GM06990 (cell line): Measurements from ENCODE around the gene CIB2.

Source experiments
- DNase-seq: peaks from one replicate; pipeline ENCODE4 v3.0.0-alpha.2; 2011; ENCODE audit not compliant: insufficient read length; ENCODE audit errors: extremely low read depth
- H3K27me3 ChIP-seq: replicated peaks from 2 replicates; pipeline ENCODE4 v1.6.0; 2011; ENCODE audit warnings: low read length; ENCODE audit not compliant: control insufficient read depth, insufficient read depth
- H3K36me3 ChIP-seq: 2 replicates; pipeline ENCODE4 v1.5.1; 2011; ENCODE audit warnings: low read length; ENCODE audit not compliant: control insufficient read depth, insufficient read depth
- H3K4me3 ChIP-seq: replicated peaks from 2 replicates; pipeline ENCODE4 v1.5.1; 2011; ENCODE audit warnings: low read depth, mild to moderate bottlenecking, control low read depth, low read length
- CTCF ChIP-seq: IDR thresholded peaks from 2 replicates; pipeline ENCODE4 v1.5.1; 2011; ENCODE audit warnings: low read length, control low read depth, mild to moderate bottlenecking, inconsistent platforms; ENCODE audit not compliant: insufficient read depth, poor library complexity, severe bottlenecking

CIB2 gene

GRCh38 chr15:78067328-78068228, 63.7 kb downstream of the CIB2 start:
- Histone ChIP-seq H3K4me3 (no peak overlapping the region), H3K27me3 (no peaks in the 10 kb centered on the region), H3K36me3 (no peaks in the 10 kb centered on the region)
- no peak for DNase-seq
- no peak for TF ChIP-seq CTCF

- DNase-seq = peak; percentile 56
- no peak for TF ChIP-seq CTCF
- H3K27me3 ChIP-seq = no peaks in the 10 kb centered on the region
- H3K36me3 ChIP-seq = no peaks in the 10 kb centered on the region
- peak overlapping the region; percentile 49 for H3K4me3 ChIP-seq
These were observed 65.0 kb downstream of the CIB2 start for GRCh38 chr15:78065973-78066946.

GRCh38 chr15:78065284-78065872, 65.9 kb downstream of the CIB2 start:
- H3K27me3 ChIP-seq = no peaks in the 10 kb centered on the region
- no peak for DNase-seq
- H3K36me3 ChIP-seq = no peaks in the 10 kb centered on the region
- no peak for TF ChIP-seq CTCF
- peak overlapping the region; percentile 49 for H3K4me3 ChIP-seq

GRCh38 chr15:78064544-78064943, 66.7 kb downstream of the CIB2 start:
- no peak for TF ChIP-seq CTCF
- no peak for DNase-seq
- Histone ChIP-seq H3K4me3 (no peak overlapping the region), H3K36me3 (no peaks in the 10 kb centered on the region), H3K27me3 (no peaks in the 10 kb centered on the region)

GRCh38 chr15:78063970-78064385, 67.3 kb downstream of the CIB2 start:
- H3K4me3 ChIP-seq = no peak overlapping the region
- no peaks in the 10 kb centered on the region for H3K27me3 ChIP-seq
- TF ChIP-seq CTCF = no peak
- no peak for DNase-seq
- H3K36me3 ChIP-seq = no peaks in the 10 kb centered on the region
